HepG2 (cell line): ENCODE data around the gene PLBD1. TPM values are rescaled to one million over a fixed set of nuclear protein-coding genes. Genes with fewer than 3 reads are reported as not detected.

Source experiments
- CBFB ChIP-seq: sonication (generic); formaldehyde crosslinking; IDR thresholded peaks from 2 replicates; pipeline ENCODE4 v1.4.0; 2020; ENCODE audit warnings: missing genetic modification reagents
- ETV6 ChIP-seq: sonication (generic); formaldehyde crosslinking; conservative IDR thresholded peaks from 2 replicates; pipeline ENCODE4 v1.4.0; 2020; ENCODE audit warnings: missing genetic modification reagents
- FLYWCH1 ChIP-seq: sonication (generic); formaldehyde crosslinking; IDR thresholded peaks from 2 replicates; pipeline ENCODE4 v1.8.1; 2023; ENCODE audit warnings: mild to moderate bottlenecking, missing genetic modification reagents
- GABPB1 ChIP-seq: IDR thresholded peaks from 2 replicates; pipeline ENCODE4 v1.6.1; 2016; ENCODE audit warnings: mild to moderate bottlenecking, missing genetic modification reagents, moderate library complexity, missing compliant biosample characterization
- HDAC6 ChIP-seq: fragments of 200-600 bp; sonication (generic); IDR thresholded peaks from 2 replicates; pipeline ENCODE4 v1.7.0; 2017; ENCODE audit warnings: mild to moderate bottlenecking, antibody characterized with exemption, low read length, low read depth
- IKZF4 ChIP-seq: sonication (generic); formaldehyde crosslinking; IDR thresholded peaks from 2 replicates; pipeline ENCODE4 v1.5.1; 2020; ENCODE audit warnings: borderline replicate concordance, mild to moderate bottlenecking, low read depth, missing genetic modification reagents; ENCODE audit errors: not compliant biosample characterization
- IRF2 ChIP-seq: IDR thresholded peaks from 2 replicates; pipeline ENCODE4 v1.6.1; 2018; ENCODE audit warnings: missing genetic modification reagents, missing compliant biosample characterization
- MEIS1 ChIP-seq: sonication (generic); formaldehyde crosslinking; IDR thresholded peaks from 2 replicates; pipeline ENCODE4 v1.9.0; 2021; ENCODE audit warnings: mild to moderate bottlenecking, missing genetic modification reagents, moderate library complexity, borderline replicate concordance
- MIXL1 ChIP-seq: IDR thresholded peaks from 2 replicates; pipeline ENCODE4 v1.6.1; 2016
- MTF1 ChIP-seq: sonication (generic); formaldehyde crosslinking; IDR thresholded peaks from 2 replicates; pipeline ENCODE4 v1.5.0; 2020; ENCODE audit warnings: missing genetic modification reagents
- MXI1 ChIP-seq: IDR thresholded peaks from 3 replicates; pipeline ENCODE4 v1.6.1; 2012; ENCODE audit warnings: low read depth, low read length, inconsistent platforms, borderline replicate concordance
- NCOR1 ChIP-seq: fragments of 200-600 bp; sonication (generic); IDR thresholded peaks from 2 replicates; pipeline ENCODE4 v1.7.0; 2017; ENCODE audit warnings: antibody characterized with exemption, low read length, borderline replicate concordance
- RAD21 ChIP-seq: fragments of 450-650 bp; formaldehyde crosslinking; IDR thresholded peaks from 2 replicates; pipeline ENCODE4 v1.5.0; 2020; ENCODE audit warnings: mild to moderate bottlenecking
- SP1 ChIP-seq, 2 experiments: fragments of 450-650 bp in 1 of 2; sonication (generic) in 1 of 2; formaldehyde crosslinking in 1 of 2; IDR thresholded peaks; 2 replicates each; pipeline versions ENCODE4 v1.4.0 to v1.6.1; 2016 to 2020; ENCODE audit warnings: missing genetic modification reagents in 1 of 2
- STAG1 ChIP-seq: sonication (generic); formaldehyde crosslinking; IDR thresholded peaks from 2 replicates; pipeline ENCODE4 v1.4.0; 2020; ENCODE audit warnings: missing genetic modification reagents
- TAF15 ChIP-seq: fragments of 200-400 bp; formaldehyde crosslinking; IDR thresholded peaks from one replicate; pipeline ENCODE4 v1.6.1; 2018; ENCODE audit warnings: mild to moderate bottlenecking, low read depth, low read length; ENCODE audit not compliant: poor library complexity, severe bottlenecking
- ZFP37 ChIP-seq: sonication (generic); formaldehyde crosslinking; IDR thresholded peaks from 2 replicates; pipeline ENCODE4 v1.4.0; 2020; ENCODE audit warnings: missing genetic modification reagents, borderline replicate concordance
- ZNF782 ChIP-seq: sonication (generic); formaldehyde crosslinking; IDR thresholded peaks from 2 replicates; pipeline ENCODE4 v1.4.0; 2020; ENCODE audit warnings: missing genetic modification reagents, mild to moderate bottlenecking, borderline replicate concordance
- polyA plus RNA-seq, 8 experiments: library from polyadenylated mRNA; depleted of rRNA in 3 of 8; stranded (reverse) in 7 of 8; unstranded in 1 of 8; fragments of >200 nt; fragmentation: Illumina TruSeq in 4 of 8; extraction: Trizol in 4 of 8; gene quantifications; 2 replicates each; pipeline versions ENCODE4 v1.2.1 to v1.2.3, GENCODE V29; 2011 to 2016; ENCODE audit warnings: low read depth in 4 of 8, missing spikeins in 1 of 8, mixed read lengths in 1 of 8; ENCODE audit not compliant: insufficient read depth in 1 of 8
- small RNA-seq, 3 experiments: library from RNA; depleted of rRNA; stranded (forward); fragments of <200 nt; gene quantifications; one replicate each; pipeline ENCODE3, GENCODE V24; 2012; ENCODE audit warnings: low read depth in 2 of 3, low replicate concordance in 1 of 3; ENCODE audit not compliant: insufficient read length in 3 of 3, insufficient read depth in 2 of 3
- total RNA-seq, 5 experiments: library from RNA; depleted of rRNA; stranded (reverse); fragments of >200 nt; fragmentation: Illumina TruSeq; extraction: Trizol; gene quantifications; 2 replicates each; pipeline ENCODE4 v1.2.3, GENCODE V29; 2016; ENCODE audit warnings: low read depth in 1 of 5
- TF ChIP-seq, protein P1 (sequence below), 2 experiments: sonication (generic) in 1 of 2; formaldehyde crosslinking in 1 of 2; IDR thresholded peaks; 2 replicates each; pipeline versions ENCODE4 v1.4.0 to v1.6.1; 2018 to 2020; ENCODE audit warnings: missing genetic modification reagents in 2 of 2, borderline replicate concordance in 1 of 2, low read depth in 1 of 2, mild to moderate bottlenecking in 1 of 2, missing biosample characterization in 1 of 2

The PLBD1 gene
- total and polyA plus RNA-seq, 2 of the 13 experiments (the other 11 are each of a cell fraction or from before 2014, with no cell fraction given) = not detected

- TF ChIP-seq, protein P1, sequence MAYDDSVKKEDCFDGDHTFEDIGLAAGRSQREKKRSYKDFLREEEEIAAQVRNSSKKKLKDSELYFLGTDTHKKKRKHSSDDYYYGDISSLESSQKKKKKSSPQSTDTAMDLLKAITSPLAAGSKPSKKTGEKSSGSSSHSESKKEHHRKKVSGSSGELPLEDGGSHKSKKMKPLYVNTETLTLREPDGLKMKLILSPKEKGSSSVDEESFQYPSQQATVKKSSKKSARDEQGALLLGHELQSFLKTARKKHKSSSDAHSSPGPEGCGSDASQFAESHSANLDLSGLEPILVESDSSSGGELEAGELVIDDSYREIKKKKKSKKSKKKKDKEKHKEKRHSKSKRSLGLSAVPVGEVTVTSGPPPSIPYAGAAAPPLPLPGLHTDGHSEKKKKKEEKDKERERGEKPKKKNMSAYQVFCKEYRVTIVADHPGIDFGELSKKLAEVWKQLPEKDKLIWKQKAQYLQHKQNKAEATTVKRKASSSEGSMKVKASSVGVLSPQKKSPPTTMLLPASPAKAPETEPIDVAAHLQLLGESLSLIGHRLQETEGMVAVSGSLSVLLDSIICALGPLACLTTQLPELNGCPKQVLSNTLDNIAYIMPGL (CRISPR knock-in tag; IDR thresholded peaks at IDR 0.05; ENCODE audit: borderline replicate concordance in 1 of 2, low read depth in 1 of 2) = peak in 1 of 2 experiments; percentile 57; a peak in 1 of 4 replicates
- TF ChIP-seq ZNF782 (no peak), FLYWCH1 (no peak), MIXL1 (CRISPR knock-in tag) (0 out of 2 replicates have a peak, but pooled peaks have one; percentile 21), IKZF4 (CRISPR knock-in tag) (no peak), HDAC6 (no peak), ETV6 (CRISPR knock-in tag) (no peak), MEIS1 (CRISPR knock-in tag) (no peak), SP1 (IDR thresholded peaks at IDR 0.05) (no peak), SP1 (CRISPR knock-in tag; IDR thresholded peaks at IDR 0.05) (no peak), IRF2 (CRISPR knock-in tag) (0 out of 2 replicates have a peak, but pooled peaks have one; percentile 40), STAG1 (CRISPR knock-in tag) (peak; percentile 87), MTF1 (CRISPR knock-in tag) (no peak), GABPB1 (CRISPR knock-in tag) (no peak), ZFP37 (no peak), RAD21 (CRISPR knock-in tag) (peak; percentile 78), TAF15 (no peak), CBFB (CRISPR knock-in tag) (no peak), NCOR1 (no peak), MXI1 (no peak)
Observed at GRCh38 chr12:14454098-14454907, 113.4 kb downstream of the PLBD1 start (continued).

Small RNA genes lying within 50 kb of the gene (small RNA-seq; reads per million reads assigned to genes)
- gene RN7SKP134 = 0 reads per million in 3 experiments

Other genes with a start within 250 kb of the PLBD1 start
- 11.8 and 15.2 TPM in 2 replicates for gene ATF7IP, start 202.2 kb downstream of the PLBD1 start, total RNA-seq (2016; rRNA removed; fragmentation: Illumina TruSeq; extraction: Trizol)
- gene ATF7IP, start 202.2 kb downstream of the PLBD1 start, polyA plus RNA-seq (2011; rRNA removed) = 1.5 and 1.8 TPM in 2 replicates
- not detected in 2 replicates for gene GUCY2C, start 128.7 kb upstream of the PLBD1 start, total RNA-seq (2016; rRNA removed; fragmentation: Illumina TruSeq; extraction: Trizol)
- gene GUCY2C, start 128.7 kb upstream of the PLBD1 start, polyA plus RNA-seq (2011; rRNA removed) = 0.09 TPM in 1 of 2 replicates, not detected in the other
- 31.0 and 44.4 TPM in 2 replicates for gene WBP11, start 235.6 kb upstream of the PLBD1 start, total RNA-seq (2016; rRNA removed; fragmentation: Illumina TruSeq; extraction: Trizol)
- 6.6 and 7.6 TPM in 2 replicates for gene WBP11, start 235.6 kb upstream of the PLBD1 start, polyA plus RNA-seq (2011; rRNA removed)
- gene C12orf60, start 235.8 kb upstream of the PLBD1 start, total RNA-seq (2016; rRNA removed; fragmentation: Illumina TruSeq; extraction: Trizol) = 1.4 and 2.3 TPM in 2 replicates
- 0.55 and 0.69 TPM in 2 replicates for gene C12orf60, start 235.8 kb upstream of the PLBD1 start, polyA plus RNA-seq (2011; rRNA removed)
- 0.11 and 0.42 TPM in 2 replicates for gene SMCO3, start 246.3 kb upstream of the PLBD1 start, total RNA-seq (2016; rRNA removed; fragmentation: Illumina TruSeq; extraction: Trizol)
- 0.14 and 0.29 TPM in 2 replicates for gene SMCO3, start 246.3 kb upstream of the PLBD1 start, polyA plus RNA-seq (2011; rRNA removed)